ENCODE results near the gene RFXAP. TPM values are rescaled to one million over a fixed set of nuclear protein-coding genes. Genes with fewer than 3 reads are reported as not detected.

Gene RFXAP
- total and polyA plus RNA-seq, 5 experiments from 2014 or later: 1.4 to 14.4 (median 3.3) TPM

Other genes with a start within 250 kb of the RFXAP start
- not detected for gene SERTM1, start 145.2 kb upstream of the RFXAP start, total RNA-seq
- gene SERTM1, start 145.2 kb upstream of the RFXAP start, polyA plus RNA-seq: not detected
- gene SMAD9, start 101.0 kb downstream of the RFXAP start, total RNA-seq: not detected
- under 1 TPM; 0.03 to 0.07 (median 0.03) TPM for gene SMAD9, start 101.0 kb downstream of the RFXAP start, polyA plus RNA-seq
- gene ALG5, start 180.1 kb downstream of the RFXAP start, total RNA-seq: 10 to 100 TPM; 22.5 to 27.4 TPM
- gene ALG5, start 180.1 kb downstream of the RFXAP start, polyA plus RNA-seq: 10 to 100 TPM; 61.9 to 89.5 (median 73.6) TPM
- gene EXOSC8, start 181.6 kb downstream of the RFXAP start, total RNA-seq: 10 to 100 TPM; 82.1 to 88.5 TPM
- 10 to 100 TPM; 71.1 to 82.5 (median 80.4) TPM for gene EXOSC8, start 181.6 kb downstream of the RFXAP start, polyA plus RNA-seq
- gene SUPT20H, start 240.5 kb downstream of the RFXAP start, total RNA-seq: 100 to 1,000 TPM; 114 to 119 TPM
- gene SUPT20H, start 240.5 kb downstream of the RFXAP start, polyA plus RNA-seq: 10 to 100 TPM; 45.4 to 59.1 (median 45.8) TPM

Measured in naive thymus-derived CD8-positive, alpha-beta T cell (primary cell).